Hindlimb muscle (tissue), 1 donor: ENCODE results near the gene SEMA4D. TPM values are rescaled to one million over a fixed set of nuclear protein-coding genes. Genes with fewer than 3 reads are reported as not detected.

Source experiments
- DNase-seq: peaks from one replicate; pipeline ENCODE4 v3.0.0-alpha.2; 2013
- polyA plus RNA-seq: library from polyadenylated mRNA; unstranded; fragments of 120-200 nt; gene quantifications from one replicate; pipeline ENCODE4 v1.2.1, GENCODE V29; 2013; ENCODE audit not compliant: insufficient read length

SEMA4D gene
- polyA plus RNA-seq, 1 donor: 23.3 TPM

- no peak for DNase-seq
Measured at GRCh38 chr9:89498852-89499480, 1.1 kb upstream of the SEMA4D start.

- DNase-seq: no peak
Measured at GRCh38 chr9:89497257-89497963, 503 bp downstream of the SEMA4D start.

GRCh38 chr9:89496645-89497256 is 1.2 kb downstream of the SEMA4D start:
- DNase-seq: no peak

GRCh38 chr9:89495824-89496560 is 1.9 kb downstream of the SEMA4D start:
- no peak for DNase-seq

GRCh38 chr9:89494199-89494598 is 3.7 kb downstream of the SEMA4D start:
- no peak for DNase-seq

- DNase-seq: no peak
Measured at GRCh38 chr9:89493671-89494070, 4.2 kb downstream of the SEMA4D start.

- no peak for DNase-seq
Measured at GRCh38 chr9:89493181-89493580, 4.7 kb downstream of the SEMA4D start.

- no peak for DNase-seq
Measured at GRCh38 chr9:89492586-89492985, 5.3 kb downstream of the SEMA4D start.

- DNase-seq: no peak
Measured at GRCh38 chr9:89491694-89492093, 6.2 kb downstream of the SEMA4D start.

- no peak for DNase-seq
Measured at GRCh38 chr9:89489548-89490530, 8.1 kb downstream of the SEMA4D start.

GRCh38 chr9:89488936-89489335 is 9.0 kb downstream of the SEMA4D start:
- DNase-seq: no peak

- DNase-seq: no peak
Measured at GRCh38 chr9:89488131-89488530, 9.8 kb downstream of the SEMA4D start.

- DNase-seq: no peak
Measured at GRCh38 chr9:89486681-89487080, 11.2 kb downstream of the SEMA4D start.

- no peak for DNase-seq
Measured at GRCh38 chr9:89484475-89485404, 13.2 kb downstream of the SEMA4D start.

- DNase-seq: no peak
Measured at GRCh38 chr9:89483592-89484474, 14.1 kb downstream of the SEMA4D start.

GRCh38 chr9:89482901-89483361 is 15.0 kb downstream of the SEMA4D start:
- DNase-seq: no peak

GRCh38 chr9:89482056-89482851 is 15.7 kb downstream of the SEMA4D start:
- DNase-seq: no peak

- no peak for DNase-seq
Measured at GRCh38 chr9:89481538-89481915, 16.4 kb downstream of the SEMA4D start.
